ENCODE data around the gene DUSP16. TPM values are rescaled to one million over a fixed set of nuclear protein-coding genes. Genes with fewer than 3 reads are reported as not detected.

The DUSP16 gene
- total RNA-seq, 1 donor from 2014 or later = 19.3 TPM

DNA sequence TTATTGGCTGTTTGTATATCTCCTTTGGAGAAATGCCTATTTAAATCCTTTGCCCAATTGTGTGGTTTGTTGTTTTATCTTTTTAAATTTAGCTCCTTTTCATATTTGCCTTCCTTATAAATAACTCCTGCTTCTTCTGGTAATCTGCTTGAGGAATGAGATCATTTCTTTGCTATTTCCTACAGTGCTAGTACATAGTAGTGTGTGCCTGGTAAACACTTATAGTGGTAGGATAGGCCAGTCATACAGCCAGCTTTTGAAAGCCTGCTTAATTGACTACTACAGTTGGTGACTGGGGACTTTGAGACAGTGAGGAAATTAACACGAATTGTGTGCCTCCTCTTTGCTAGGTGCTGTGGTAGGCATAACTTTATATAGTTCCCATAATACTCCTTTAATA, 137.0 kb downstream of the DUSP16 start:
- no peak for DNase-seq (ENCODE audit: low read depth)
- TF ChIP-seq CTCF (conservative IDR thresholded peaks at IDR 0.05; ENCODE audit: low read depth, low read length) = no peak

GRCh38 chr12:12425001-12425400, 137.7 kb downstream of the DUSP16 start:
- no peak for DNase-seq (ENCODE audit: low read depth)
- no peak overlapping the region for H3K4me3 ChIP-seq (ENCODE audit: low read depth, low read length)
- TF ChIP-seq CTCF (conservative IDR thresholded peaks at IDR 0.05; ENCODE audit: low read depth, low read length) = no peak

More for the DNA sequence above, 137.0 kb downstream of the DUSP16 start:
- no peak overlapping the region for H3K4me3 ChIP-seq (ENCODE audit: low read depth, low read length)

Other genes starting within 250 kb of the DUSP16 start
- gene MANSC1, start 212.6 kb downstream of the DUSP16 start, total RNA-seq = 10.1 and 10.6 TPM in 2 replicates
- gene BORCS5, start 205.8 kb downstream of the DUSP16 start, total RNA-seq = 6.1 and 11.4 TPM in 2 replicates
- 14.3 and 15.0 TPM in 2 replicates for gene CREBL2, start 49.0 kb upstream of the DUSP16 start, total RNA-seq
- 0.80 and 1.1 TPM in 2 replicates for gene GPR19, start 133.3 kb upstream of the DUSP16 start, total RNA-seq
- 14.3 and 41.7 TPM in 2 replicates for gene CDKN1B, start 154.5 kb upstream of the DUSP16 start, total RNA-seq
- 1.5 and 3.1 TPM in 2 replicates for gene APOLD1, start 222.8 kb upstream of the DUSP16 start, total RNA-seq

Measured in epithelial cell of proximal tubule (primary cell).